GM12873 (cell line): ENCODE results near the gene SIT1.

Source experiments
- TF ChIP-seq, protein P1 (sequence below): IDR thresholded peaks from 2 replicates; pipeline ENCODE4 v1.5.1; 2012; ENCODE audit warnings: low read depth, mild to moderate bottlenecking, moderate library complexity, low read length, control low read depth; ENCODE audit not compliant: insufficient read depth; ENCODE audit errors: missing control alignments

The SIT1 gene

GRCh38 chr9:35673132-35674024 is 22.6 kb upstream of the SIT1 start, which contains the start of gene CA9:
Gene CA9, plus strand, starts transcription at chr9:35673928. Its CDS starts 32 bp downstream, at chr9:35673960.
- TF ChIP-seq, protein P1, sequence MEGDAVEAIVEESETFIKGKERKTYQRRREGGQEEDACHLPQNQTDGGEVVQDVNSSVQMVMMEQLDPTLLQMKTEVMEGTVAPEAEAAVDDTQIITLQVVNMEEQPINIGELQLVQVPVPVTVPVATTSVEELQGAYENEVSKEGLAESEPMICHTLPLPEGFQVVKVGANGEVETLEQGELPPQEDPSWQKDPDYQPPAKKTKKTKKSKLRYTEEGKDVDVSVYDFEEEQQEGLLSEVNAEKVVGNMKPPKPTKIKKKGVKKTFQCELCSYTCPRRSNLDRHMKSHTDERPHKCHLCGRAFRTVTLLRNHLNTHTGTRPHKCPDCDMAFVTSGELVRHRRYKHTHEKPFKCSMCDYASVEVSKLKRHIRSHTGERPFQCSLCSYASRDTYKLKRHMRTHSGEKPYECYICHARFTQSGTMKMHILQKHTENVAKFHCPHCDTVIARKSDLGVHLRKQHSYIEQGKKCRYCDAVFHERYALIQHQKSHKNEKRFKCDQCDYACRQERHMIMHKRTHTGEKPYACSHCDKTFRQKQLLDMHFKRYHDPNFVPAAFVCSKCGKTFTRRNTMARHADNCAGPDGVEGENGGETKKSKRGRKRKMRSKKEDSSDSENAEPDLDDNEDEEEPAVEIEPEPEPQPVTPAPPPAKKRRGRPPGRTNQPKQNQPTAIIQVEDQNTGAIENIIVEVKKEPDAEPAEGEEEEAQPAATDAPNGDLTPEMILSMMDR = no peak

- TF ChIP-seq, protein P1 = no peak
These were observed 18.8 kb upstream of the SIT1 start for GRCh38 chr9:35669331-35670145.

- TF ChIP-seq, protein P1 = no peak
These were observed 17.2 kb upstream of the SIT1 start for GRCh38 chr9:35667939-35668338.

- TF ChIP-seq, protein P1 = no peak
These were observed 15.8 kb upstream of the SIT1 start for GRCh38 chr9:35666549-35666948.

GRCh38 chr9:35666045-35666444 is 15.3 kb upstream of the SIT1 start:
- TF ChIP-seq, protein P1 = no peak

DNA sequence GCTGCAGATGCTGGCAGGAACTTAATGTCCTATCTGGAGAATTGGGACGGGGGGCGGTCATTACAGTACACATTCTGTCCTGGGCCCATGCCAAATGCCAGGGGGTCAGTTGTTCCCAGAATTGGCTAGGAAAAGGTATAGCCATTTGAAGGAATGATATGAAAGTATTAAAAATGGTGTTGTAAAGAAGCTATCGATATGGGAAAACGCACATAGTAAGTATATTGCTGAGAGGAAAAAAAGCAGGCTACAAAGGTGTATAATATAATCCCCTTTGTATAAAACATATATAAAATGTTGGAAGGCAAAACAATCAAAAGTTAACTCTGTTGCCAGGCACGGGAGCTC is 14.7 kb upstream of the SIT1 start:
- TF ChIP-seq, protein P1 = no peak
